HG03045 (cell line): Measurements from ENCODE around the gene TBX6.
"Not testable (repeated sequence)": the region's sequence is repeated elsewhere in the genome, so short reads cannot be mapped to it uniquely, and the experiment has no call there.

Source experiments
- ATAC-seq: cut with Tn5 transposase; IDR thresholded peaks from one replicate; pipeline ENCODE4 v1.9.1; 2021; ENCODE audit warnings: mild to moderate bottlenecking, moderate library complexity; ENCODE audit not compliant: unreplicated experiment

TBX6 gene

DNA sequence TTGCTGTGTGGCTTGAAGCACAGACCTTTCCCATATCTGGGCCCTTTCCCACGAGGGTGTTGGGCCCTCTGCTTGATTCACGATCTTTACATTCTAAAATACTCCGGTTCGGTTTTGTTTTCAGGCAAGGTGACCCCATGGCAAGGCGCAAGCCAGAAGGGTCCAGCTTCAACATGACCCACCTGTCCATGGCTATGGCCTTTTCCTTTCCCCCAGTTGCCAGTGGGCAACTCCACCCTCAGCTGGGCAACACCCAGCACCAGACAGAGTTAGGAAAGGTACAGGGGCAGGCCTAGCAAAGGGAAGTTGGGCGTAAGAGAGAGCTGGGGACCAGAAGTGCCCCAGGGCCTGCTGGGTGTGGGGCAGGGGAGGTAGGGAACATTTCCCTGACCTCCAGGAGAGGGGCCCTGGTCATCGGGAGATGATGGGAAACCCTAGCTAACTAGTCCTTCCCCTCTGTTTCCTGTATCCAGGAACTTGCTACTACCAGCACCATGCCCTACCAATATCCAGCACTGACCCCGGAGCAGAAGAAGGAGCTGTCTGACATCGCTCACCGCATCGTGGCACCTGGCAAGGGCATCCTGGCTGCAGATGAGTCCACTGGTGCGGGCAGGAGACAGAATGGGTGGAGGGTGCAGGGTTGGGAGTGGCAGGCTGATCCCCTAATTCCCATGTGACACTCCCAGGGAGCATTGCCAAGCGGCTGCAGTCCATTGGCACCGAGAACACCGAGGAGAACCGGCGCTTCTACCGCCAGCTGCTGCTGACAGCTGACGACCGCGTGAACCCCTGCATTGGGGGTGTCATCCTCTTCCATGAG lies 24.8 kb downstream of the TBX6 start:
- ATAC-seq: no peak

DNA sequence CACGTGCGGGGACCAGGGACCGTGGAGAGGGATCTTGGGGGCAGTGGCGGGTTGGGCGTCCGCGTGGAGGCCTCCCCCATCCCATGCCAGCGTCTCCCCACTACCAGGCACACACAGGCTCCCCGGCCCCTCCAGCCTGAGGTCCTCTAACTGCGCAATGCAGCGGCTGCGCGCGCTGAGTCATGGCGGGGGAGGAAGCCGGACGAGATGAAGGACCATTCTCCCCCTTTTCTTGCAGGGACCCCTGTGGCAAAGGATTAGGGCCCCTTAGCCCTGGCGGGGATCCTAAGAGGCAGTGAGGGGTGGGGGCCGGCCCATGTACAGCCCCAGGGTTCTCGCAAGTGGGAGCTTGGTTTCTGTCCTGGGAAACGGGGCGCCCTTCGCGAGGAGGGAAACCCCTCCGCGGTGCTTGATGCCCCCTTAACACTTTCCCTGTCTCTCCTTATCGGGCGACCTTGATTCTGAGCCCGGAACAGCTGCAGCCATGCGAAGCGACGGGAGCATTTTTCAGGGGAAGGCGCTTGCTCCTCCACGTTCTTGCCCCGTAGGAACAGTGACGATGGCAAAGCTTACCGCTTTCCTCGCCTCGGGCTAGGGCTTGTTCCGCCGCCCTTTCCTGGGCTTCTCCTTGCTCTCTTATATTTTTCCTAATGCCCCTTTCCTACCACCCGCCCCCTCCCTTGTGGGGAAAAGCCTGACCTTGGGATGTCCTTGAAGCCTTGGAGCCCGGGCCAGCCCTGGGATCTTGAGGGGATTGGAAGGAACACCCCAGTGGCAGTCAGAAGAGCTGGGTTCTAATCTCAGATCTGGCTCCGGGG lies 25.6 kb downstream of the TBX6 start:
- no peak for ATAC-seq

- peak; percentile 76 for ATAC-seq
Measured at GRCh38 chr16:30065102-30065942, 26.4 kb downstream of the TBX6 start, which contains the start of gene ALDOA. ALDOA (plus strand) TSS chr16:30065760; CDS start chr16:30066898, 1,138 bp downstream.

DNA sequence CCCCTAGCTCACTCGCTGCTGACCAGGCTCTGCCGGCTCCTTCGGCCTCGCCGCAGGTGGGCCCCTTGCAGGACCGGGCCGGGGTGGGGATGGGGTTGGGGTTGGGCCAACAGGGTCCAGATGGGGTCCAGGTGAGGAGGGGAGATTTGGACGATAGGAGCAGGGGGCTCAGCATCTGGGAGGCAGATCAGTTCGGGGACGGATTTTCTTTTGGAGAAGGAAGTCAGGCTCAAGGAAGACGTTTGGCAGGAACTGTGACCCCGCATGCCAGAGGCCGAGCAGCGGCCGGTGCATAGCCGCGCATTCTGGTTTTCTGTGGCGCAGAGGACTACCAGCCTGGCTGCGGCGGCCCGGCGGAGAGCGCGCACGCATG lies 27.0 kb downstream of the TBX6 start:
- no peak for ATAC-seq

DNA sequence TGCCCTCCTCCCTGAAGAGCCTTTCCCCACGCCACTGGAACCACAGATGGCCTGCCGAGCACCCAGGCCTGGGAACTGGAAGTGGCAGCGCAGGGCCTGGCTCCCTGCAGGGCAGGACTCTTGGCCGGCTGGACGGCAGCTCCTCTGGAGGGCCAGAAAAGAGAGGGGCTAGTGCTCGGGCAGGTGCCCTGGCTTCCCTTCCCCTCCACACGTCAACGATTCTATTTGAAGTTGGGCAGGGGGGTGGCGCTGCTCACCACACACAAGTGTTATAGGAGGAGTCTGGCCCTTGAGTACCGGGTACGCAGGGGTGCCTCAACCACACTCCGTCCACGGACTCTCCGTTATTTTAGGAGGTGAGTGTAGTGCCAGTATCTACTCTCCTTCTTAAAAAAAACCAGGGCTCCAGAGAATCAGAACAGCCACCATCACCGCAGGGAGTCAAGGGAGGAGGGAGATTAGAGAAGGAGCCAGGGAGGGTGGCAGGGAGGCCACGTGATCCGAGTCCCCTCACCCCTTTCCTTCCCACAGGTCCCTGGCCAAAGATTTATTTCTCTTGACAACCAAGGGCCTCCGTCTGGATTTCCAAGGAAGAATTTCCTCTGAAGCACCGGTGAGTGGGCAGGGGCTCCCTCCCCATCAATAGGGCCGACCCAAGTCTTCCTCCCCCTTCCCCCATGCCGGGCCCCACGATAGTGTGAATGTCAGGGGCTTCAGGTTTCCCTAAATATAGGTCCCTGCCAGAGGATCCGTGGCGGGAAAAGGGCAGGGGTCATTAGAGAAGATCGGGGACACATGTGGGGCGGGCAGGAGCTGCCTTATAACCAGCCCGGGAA lies 27.6 kb downstream of the TBX6 start:
- no peak for ATAC-seq

DNA sequence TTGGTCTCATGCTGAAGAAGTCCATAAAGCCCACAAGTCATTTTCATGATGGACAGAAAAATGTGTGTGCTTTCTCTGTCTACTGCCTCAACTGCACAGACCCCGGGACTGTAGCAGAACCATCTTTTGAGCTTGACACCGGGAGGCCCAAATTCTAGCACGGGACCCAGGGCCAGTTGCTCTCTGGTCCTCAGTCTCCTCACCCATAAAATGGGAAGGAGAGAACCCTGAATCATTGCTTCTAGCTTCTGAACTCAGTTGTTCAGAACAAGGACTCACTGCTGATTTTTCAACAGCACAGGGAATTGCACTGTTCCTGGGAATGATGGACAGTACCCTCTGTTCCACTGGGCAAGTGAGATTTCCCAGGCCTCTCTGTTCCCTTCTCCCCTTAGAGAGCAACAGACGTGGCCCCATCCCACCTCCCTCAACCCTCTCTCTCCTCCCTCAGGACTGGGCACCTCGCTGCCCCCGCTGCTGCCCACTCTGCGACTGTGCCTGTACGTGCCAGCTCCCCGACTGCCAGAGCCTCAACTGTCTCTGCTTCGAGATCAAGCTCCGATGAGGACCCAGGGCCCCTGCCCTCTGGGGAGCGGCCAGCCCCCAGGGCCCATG lies 28.3 kb downstream of the TBX6 start:
- ATAC-seq: no peak

GRCh38 chr16:30060836-30061554 lies 30.7 kb downstream of the TBX6 start:
- no peak for ATAC-seq

DNA sequence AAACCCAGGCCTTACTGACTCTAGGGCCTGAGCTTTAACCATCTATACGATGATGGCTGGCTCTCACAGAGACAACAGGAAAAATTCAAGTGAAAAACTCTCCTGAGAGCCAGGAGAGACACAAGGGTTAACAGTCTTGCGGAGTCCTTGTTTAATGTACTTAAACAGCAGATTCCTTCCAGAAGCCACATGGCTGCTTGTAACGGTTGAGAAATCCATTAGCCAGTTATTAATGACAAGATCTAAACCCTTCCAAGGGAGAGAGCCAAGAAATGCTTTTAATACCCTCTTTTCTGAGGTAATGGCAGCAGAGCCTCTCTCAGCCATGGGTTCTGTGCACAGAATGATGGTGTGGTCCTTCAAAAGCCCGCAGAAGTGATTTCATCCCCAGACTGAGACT lies 31.4 kb downstream of the TBX6 start:
- no peak for ATAC-seq

DNA sequence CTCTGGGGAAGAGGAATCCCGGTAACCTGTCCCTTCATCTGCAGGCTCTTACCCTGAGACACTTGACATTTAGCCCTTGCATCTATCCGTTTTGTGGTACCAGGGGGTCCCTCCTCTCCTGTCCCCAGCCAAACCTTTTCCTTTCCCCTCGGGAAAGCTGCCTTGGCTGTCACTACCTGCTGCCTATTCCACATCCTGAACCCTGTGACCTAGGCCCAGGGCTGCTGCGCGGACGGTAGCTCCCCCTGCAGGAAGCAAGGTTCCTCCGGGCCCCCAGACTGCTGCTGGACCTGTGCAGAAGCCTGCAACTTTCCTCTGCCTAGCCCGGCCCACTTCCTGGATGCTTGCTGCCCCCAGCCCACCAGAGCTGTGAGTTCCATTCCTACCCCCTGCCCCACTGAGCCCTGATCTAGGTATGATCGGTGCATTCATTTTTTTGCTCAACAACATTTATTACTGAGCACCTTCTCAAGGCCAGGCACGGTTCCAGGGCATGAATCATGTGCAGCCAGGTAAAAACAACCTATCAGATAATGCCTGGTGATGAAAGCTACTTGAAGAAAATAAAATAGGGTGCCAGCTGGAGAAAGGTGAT lies 36.7 kb downstream of the TBX6 start:
- no peak for ATAC-seq

- no peak for ATAC-seq
Measured at GRCh38 chr16:30054451-30054850, 37.3 kb downstream of the TBX6 start.

- no peak for ATAC-seq
Measured at GRCh38 chr16:30053376-30054015, 38.2 kb downstream of the TBX6 start.

DNA sequence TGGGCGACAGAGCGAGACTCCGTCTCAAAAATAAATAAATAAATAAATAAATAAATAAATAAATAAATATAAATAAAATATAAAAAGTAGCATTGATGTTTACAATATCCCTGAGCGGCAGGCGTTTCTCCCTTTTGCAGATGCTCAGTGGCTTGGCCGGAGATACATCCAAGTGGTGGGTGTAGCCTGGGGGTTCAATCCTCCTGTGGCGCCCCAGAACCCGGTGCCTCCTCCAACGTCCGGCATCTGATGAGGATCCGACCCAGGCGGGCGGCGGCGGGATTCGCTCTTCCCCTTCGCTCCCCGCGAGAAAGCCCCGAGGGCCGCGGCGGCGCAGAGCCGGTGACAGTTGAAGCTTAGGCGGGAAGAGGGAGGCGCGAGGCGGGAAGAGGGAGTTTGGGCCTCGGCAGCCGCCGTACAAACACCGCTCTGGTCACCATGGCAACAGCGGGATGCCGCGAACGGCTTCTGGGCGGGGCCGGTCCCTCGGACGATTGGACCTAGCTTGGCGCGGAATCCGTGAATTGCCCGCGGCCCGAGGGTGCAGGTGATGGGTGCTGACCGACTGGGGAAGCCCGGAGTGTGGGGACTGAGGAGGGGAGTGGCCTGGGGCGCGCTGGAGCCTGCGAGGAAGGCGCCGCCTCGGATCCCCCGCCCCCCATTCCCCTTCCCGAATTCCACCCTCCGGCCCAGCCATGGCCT lies 38.9 kb downstream of the TBX6 start:
- peak; percentile 65 for ATAC-seq

GRCh38 chr16:30051518-30051917 lies 40.2 kb downstream of the TBX6 start:
- no peak for ATAC-seq

- no peak for ATAC-seq
Measured at GRCh38 chr16:30049871-30050270, 41.9 kb downstream of the TBX6 start.

GRCh38 chr16:30046588-30046987 lies 45.1 kb downstream of the TBX6 start:
- ATAC-seq: no peak

- no peak for ATAC-seq
Measured at GRCh38 chr16:30046178-30046577, 45.5 kb downstream of the TBX6 start.

DNA sequence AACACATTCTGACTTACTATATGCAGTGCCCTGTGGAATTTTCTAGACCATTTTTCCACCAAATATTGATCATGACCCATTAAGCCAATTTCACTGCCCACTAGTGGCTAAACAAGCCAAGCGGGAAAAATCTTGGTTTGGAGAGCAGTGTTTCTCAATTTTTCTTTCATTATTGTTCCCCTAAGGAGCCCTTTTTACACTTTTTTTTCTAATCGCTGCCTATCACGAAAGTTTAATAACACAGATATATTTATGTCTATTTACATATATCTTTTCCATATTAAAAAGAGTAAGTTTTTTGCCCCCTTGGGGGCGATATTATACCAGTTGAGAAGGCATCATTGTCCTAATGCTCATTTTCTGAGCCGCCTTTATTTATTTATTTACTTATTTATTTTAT lies 49.9 kb downstream of the TBX6 start:
- no peak for ATAC-seq

DNA sequence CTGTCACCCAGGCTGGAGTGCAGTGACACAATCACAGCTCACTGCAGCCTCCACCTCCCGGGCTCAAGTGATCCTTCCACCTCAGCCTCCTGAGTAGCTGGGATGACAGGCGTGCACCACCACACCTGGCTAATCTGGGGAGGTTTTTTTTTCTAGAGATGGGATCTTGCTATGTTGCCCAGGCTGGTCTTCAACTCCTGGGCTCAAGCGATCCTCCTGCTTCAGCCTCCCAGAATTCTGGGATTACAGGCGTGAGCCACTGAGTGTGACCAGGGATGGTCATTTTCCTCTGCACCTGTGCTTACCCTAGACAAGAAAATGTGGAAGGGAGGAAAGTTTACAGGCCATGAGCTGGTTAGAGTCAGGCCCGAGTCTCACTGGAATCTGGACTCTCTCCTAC lies 51.0 kb downstream of the TBX6 start:
- ATAC-seq: not testable (repeated sequence)
